Measurements from ENCODE around the gene BLOC1S1. TPM values are rescaled to one million over a fixed set of nuclear protein-coding genes. Genes with fewer than 3 reads are reported as not detected.

The BLOC1S1 gene
- total and polyA plus RNA-seq, 2 donors = 168 to 190 TPM

- peak in 3 of 9 donors; percentile 37 to 73 (median 57) for DNase-seq (ENCODE audit: low read depth in 6 of 9, low spot score in 9 of 9)
- no peaks in the 10 kb centered on the region for H3K36me3 ChIP-seq (ENCODE audit: control insufficient read depth in 2 of 2, insufficient read depth in 2 of 2, low read length in 1 of 2)
- H3K4me3 ChIP-seq (ENCODE audit: low read length in 2 of 2) = no peak overlapping the region
- H3K9me3 ChIP-seq (ENCODE audit: control insufficient read depth in 2 of 2, insufficient read depth in 1 of 2, low read length in 1 of 2) = no peaks in the 10 kb centered on the region
- H3K4me1 ChIP-seq (ENCODE audit: control insufficient read depth in 2 of 2, insufficient read depth in 2 of 2, low read length in 2 of 2) = peaks cover 7 to 28% of the 10 kb centered on the region in 2 donors
- H3K27me3 ChIP-seq (ENCODE audit: control insufficient read depth in 2 of 2, insufficient read depth in 1 of 2, low read length in 1 of 2) = no peaks in the 10 kb centered on the region
- H3K27ac ChIP-seq (ENCODE audit: low read depth in 1 of 2, low read length in 1 of 2) = peak overlapping the region; percentile 26 to 87
- 78% methylated on average over 6 of the region's 6 CpGs for WGBS
Measured at GRCh38 chr12:55736780-55737580, 21.1 kb downstream of the BLOC1S1 start.

- no peak for DNase-seq (ENCODE audit: low read depth in 6 of 9, low spot score in 9 of 9)
- Histone ChIP-seq H3K9me3 (ENCODE audit: control insufficient read depth in 2 of 2, insufficient read depth in 1 of 2, low read length in 1 of 2) (no peaks in the 10 kb centered on the region), H3K27me3 (ENCODE audit: control insufficient read depth in 2 of 2, insufficient read depth in 1 of 2, low read length in 1 of 2) (no peaks in the 10 kb centered on the region), H3K4me3 (ENCODE audit: low read length in 2 of 2) (peak overlapping the region; percentile 63 to 68), H3K36me3 (ENCODE audit: control insufficient read depth in 2 of 2, insufficient read depth in 2 of 2, low read length in 1 of 2) (no peaks in the 10 kb centered on the region), H3K4me1 (ENCODE audit: control insufficient read depth in 2 of 2, insufficient read depth in 2 of 2, low read length in 2 of 2) (peaks cover 10 to 35% of the 10 kb centered on the region in 2 donors), H3K27ac (ENCODE audit: low read depth in 1 of 2, low read length in 1 of 2) (peak overlapping the region; percentile 43 to 87)
- 36% methylated on average over 4 of the region's 4 CpGs for WGBS
Measured at GRCh38 chr12:55737581-55738122, 21.8 kb downstream of the BLOC1S1 start.

GRCh38 chr12:55738123-55739024, 22.5 kb downstream of the BLOC1S1 start:
- DNase-seq (ENCODE audit: low read depth in 6 of 9, low spot score in 9 of 9) = peak; percentile 80 to 97 (median 94)
- no peaks in the 10 kb centered on the region for H3K9me3 ChIP-seq (ENCODE audit: control insufficient read depth in 2 of 2, insufficient read depth in 1 of 2, low read length in 1 of 2)
- no peaks in the 10 kb centered on the region for H3K36me3 ChIP-seq (ENCODE audit: control insufficient read depth in 2 of 2, insufficient read depth in 2 of 2, low read length in 1 of 2)
- H3K27me3 ChIP-seq (ENCODE audit: control insufficient read depth in 2 of 2, insufficient read depth in 1 of 2, low read length in 1 of 2) = no peaks in the 10 kb centered on the region
- under 1% methylated on average over 14 of the region's 14 CpGs for WGBS
- peak overlapping the region; percentile 63 to 68 for H3K4me3 ChIP-seq (ENCODE audit: low read length in 2 of 2)
- H3K4me1 ChIP-seq (ENCODE audit: control insufficient read depth in 2 of 2, insufficient read depth in 2 of 2, low read length in 2 of 2) = peaks cover 10 to 37% of the 10 kb centered on the region in 2 donors
- H3K27ac ChIP-seq (ENCODE audit: low read depth in 1 of 2, low read length in 1 of 2) = peak overlapping the region; percentile 43 to 87

- 89% methylated on average over 2 of the region's 2 CpGs for WGBS
- DNase-seq (ENCODE audit: low read depth in 6 of 9, low spot score in 9 of 9) = no peak
- Histone ChIP-seq H3K4me3 (ENCODE audit: low read length in 2 of 2) (peak overlapping the region; percentile 63 to 68), H3K9me3 (ENCODE audit: control insufficient read depth in 2 of 2, insufficient read depth in 1 of 2, low read length in 1 of 2) (no peaks in the 10 kb centered on the region), H3K36me3 (ENCODE audit: control insufficient read depth in 2 of 2, insufficient read depth in 2 of 2, low read length in 1 of 2) (no peaks in the 10 kb centered on the region), H3K4me1 (ENCODE audit: control insufficient read depth in 2 of 2, insufficient read depth in 2 of 2, low read length in 2 of 2) (peaks cover 10 to 38% of the 10 kb centered on the region in 2 donors), H3K27ac (ENCODE audit: low read depth in 1 of 2, low read length in 1 of 2) (no peak overlapping the region), H3K27me3 (ENCODE audit: control insufficient read depth in 2 of 2, insufficient read depth in 1 of 2, low read length in 1 of 2) (no peaks in the 10 kb centered on the region)
Measured at GRCh38 chr12:55739025-55739378, 23.2 kb downstream of the BLOC1S1 start.

GRCh38 chr12:55741931-55742680, 26.3 kb downstream of the BLOC1S1 start:
- H3K27ac ChIP-seq (ENCODE audit: low read depth in 1 of 2, low read length in 1 of 2) = no peak overlapping the region
- peaks cover 25 to 58% of the 10 kb centered on the region in 2 donors for H3K4me1 ChIP-seq (ENCODE audit: control insufficient read depth in 2 of 2, insufficient read depth in 2 of 2, low read length in 2 of 2)
- 37% methylated on average over 3 of the region's 3 CpGs for WGBS
- H3K27me3 ChIP-seq (ENCODE audit: control insufficient read depth in 2 of 2, insufficient read depth in 1 of 2, low read length in 1 of 2) = no peaks in the 10 kb centered on the region
- no peaks in the 10 kb centered on the region for H3K9me3 ChIP-seq (ENCODE audit: control insufficient read depth in 2 of 2, insufficient read depth in 1 of 2, low read length in 1 of 2)
- no peak for DNase-seq (ENCODE audit: low read depth in 6 of 9, low spot score in 9 of 9)
- peak overlapping the region in 1 of 2 donors; percentile 40 for H3K4me3 ChIP-seq (ENCODE audit: low read length in 2 of 2)
- H3K36me3 ChIP-seq (ENCODE audit: control insufficient read depth in 2 of 2, insufficient read depth in 2 of 2, low read length in 1 of 2) = peaks cover 0 to 3% of the 10 kb centered on the region in 2 donors

- Histone ChIP-seq H3K27ac (ENCODE audit: low read depth in 1 of 2, low read length in 1 of 2) (peak within 1 kb of the TSS; percentile 53 to 64), H3K36me3 (ENCODE audit: control insufficient read depth in 2 of 2, insufficient read depth in 2 of 2, low read length in 1 of 2) (peaks cover 0 to 9% of the 10 kb centered on the region in 2 donors), H3K4me1 (ENCODE audit: control insufficient read depth in 2 of 2, insufficient read depth in 2 of 2, low read length in 2 of 2) (peaks cover 21 to 51% of the 10 kb centered on the region in 2 donors), H3K4me3 (ENCODE audit: low read length in 2 of 2) (peak within 1 kb of the TSS; percentile 77 to 87), H3K9me3 (ENCODE audit: control insufficient read depth in 2 of 2, insufficient read depth in 1 of 2, low read length in 1 of 2) (no peaks in the 10 kb centered on the region), H3K27me3 (ENCODE audit: control insufficient read depth in 2 of 2, insufficient read depth in 1 of 2, low read length in 1 of 2) (no peaks in the 10 kb centered on the region)
- WGBS = under 1% methylated on average over 51 of the region's 53 CpGs
- DNase-seq (ENCODE audit: low read depth in 6 of 9, low spot score in 9 of 9) = peak in 5 of 9 donors; percentile 65 to 85 (median 72)
Measured at GRCh38 chr12:55742719-55743405, 27.0 kb downstream of the BLOC1S1 start, which contains the start of gene GDF11. TSS of gene GDF11 (plus strand) at chr12:55743122. CDS start at chr12:55743317, 195 bp downstream.

- DNase-seq (ENCODE audit: low read depth in 6 of 9, low spot score in 9 of 9) = peak in 3 of 9 donors; percentile 41 to 71 (median 52)
- Histone ChIP-seq H3K36me3 (ENCODE audit: control insufficient read depth in 2 of 2, insufficient read depth in 2 of 2, low read length in 1 of 2) (peaks cover 3 to 11% of the 10 kb centered on the region in 2 donors), H3K9me3 (ENCODE audit: control insufficient read depth in 2 of 2, insufficient read depth in 1 of 2, low read length in 1 of 2) (no peaks in the 10 kb centered on the region), H3K27ac (ENCODE audit: low read depth in 1 of 2, low read length in 1 of 2) (peak overlapping the region; percentile 53 to 64), H3K4me3 (ENCODE audit: low read length in 2 of 2) (peak overlapping the region; percentile 77 to 87), H3K27me3 (ENCODE audit: control insufficient read depth in 2 of 2, insufficient read depth in 1 of 2, low read length in 1 of 2) (no peaks in the 10 kb centered on the region), H3K4me1 (ENCODE audit: control insufficient read depth in 2 of 2, insufficient read depth in 2 of 2, low read length in 2 of 2) (peaks cover 18 to 43% of the 10 kb centered on the region in 2 donors)
- WGBS = under 1% methylated on average over 73 of the region's 73 CpGs
Measured at GRCh38 chr12:55743406-55744339, 27.8 kb downstream of the BLOC1S1 start.
